GM06990 (cell line): ENCODE data around the gene SLK.

Experiments used
- DNase-seq: peaks from one replicate; pipeline ENCODE4 v3.0.0-alpha.2; 2011; ENCODE audit not compliant: insufficient read length; ENCODE audit errors: extremely low read depth
- H3K27me3 ChIP-seq: replicated peaks from 2 replicates; pipeline ENCODE4 v1.6.0; 2011; ENCODE audit warnings: low read length; ENCODE audit not compliant: control insufficient read depth, insufficient read depth
- H3K36me3 ChIP-seq: 2 replicates; pipeline ENCODE4 v1.5.1; 2011; ENCODE audit warnings: low read length; ENCODE audit not compliant: control insufficient read depth, insufficient read depth
- H3K4me3 ChIP-seq: replicated peaks from 2 replicates; pipeline ENCODE4 v1.5.1; 2011; ENCODE audit warnings: low read depth, mild to moderate bottlenecking, control low read depth, low read length
- TF ChIP-seq, protein P1 (sequence below): IDR thresholded peaks from 2 replicates; pipeline ENCODE4 v1.5.1; 2011; ENCODE audit warnings: low read length, control low read depth, mild to moderate bottlenecking, inconsistent platforms; ENCODE audit not compliant: insufficient read depth, poor library complexity, severe bottlenecking

The SLK gene

DNA sequence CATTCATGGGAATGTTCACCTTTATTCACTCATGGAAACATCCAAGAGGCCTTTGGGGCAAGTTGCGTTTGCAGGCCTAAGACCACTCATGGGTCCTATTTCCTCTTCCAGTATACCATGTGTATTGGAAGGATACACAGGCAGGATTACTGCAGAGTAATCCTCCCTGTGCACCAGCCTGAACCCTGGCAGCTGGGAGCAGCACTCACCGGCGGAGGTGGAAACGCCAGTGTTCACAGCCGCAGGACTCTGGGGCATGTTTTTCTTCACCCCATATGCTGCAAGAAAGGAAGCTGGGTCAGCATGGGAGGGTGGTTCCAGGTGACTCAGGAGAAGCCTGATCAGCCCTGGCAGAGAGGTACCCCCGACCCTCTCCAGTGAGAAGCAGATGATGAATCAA lies 94.3 kb downstream of the SLK start:
- Histone ChIP-seq H3K36me3 (no peaks in the 10 kb centered on the region), H3K27me3 (no peaks in the 10 kb centered on the region; the same call in none of the 2 replicates), H3K4me3 (no peak overlapping the region)
- no peak for DNase-seq
- TF ChIP-seq, protein P1, sequence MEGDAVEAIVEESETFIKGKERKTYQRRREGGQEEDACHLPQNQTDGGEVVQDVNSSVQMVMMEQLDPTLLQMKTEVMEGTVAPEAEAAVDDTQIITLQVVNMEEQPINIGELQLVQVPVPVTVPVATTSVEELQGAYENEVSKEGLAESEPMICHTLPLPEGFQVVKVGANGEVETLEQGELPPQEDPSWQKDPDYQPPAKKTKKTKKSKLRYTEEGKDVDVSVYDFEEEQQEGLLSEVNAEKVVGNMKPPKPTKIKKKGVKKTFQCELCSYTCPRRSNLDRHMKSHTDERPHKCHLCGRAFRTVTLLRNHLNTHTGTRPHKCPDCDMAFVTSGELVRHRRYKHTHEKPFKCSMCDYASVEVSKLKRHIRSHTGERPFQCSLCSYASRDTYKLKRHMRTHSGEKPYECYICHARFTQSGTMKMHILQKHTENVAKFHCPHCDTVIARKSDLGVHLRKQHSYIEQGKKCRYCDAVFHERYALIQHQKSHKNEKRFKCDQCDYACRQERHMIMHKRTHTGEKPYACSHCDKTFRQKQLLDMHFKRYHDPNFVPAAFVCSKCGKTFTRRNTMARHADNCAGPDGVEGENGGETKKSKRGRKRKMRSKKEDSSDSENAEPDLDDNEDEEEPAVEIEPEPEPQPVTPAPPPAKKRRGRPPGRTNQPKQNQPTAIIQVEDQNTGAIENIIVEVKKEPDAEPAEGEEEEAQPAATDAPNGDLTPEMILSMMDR: no peak

DNA sequence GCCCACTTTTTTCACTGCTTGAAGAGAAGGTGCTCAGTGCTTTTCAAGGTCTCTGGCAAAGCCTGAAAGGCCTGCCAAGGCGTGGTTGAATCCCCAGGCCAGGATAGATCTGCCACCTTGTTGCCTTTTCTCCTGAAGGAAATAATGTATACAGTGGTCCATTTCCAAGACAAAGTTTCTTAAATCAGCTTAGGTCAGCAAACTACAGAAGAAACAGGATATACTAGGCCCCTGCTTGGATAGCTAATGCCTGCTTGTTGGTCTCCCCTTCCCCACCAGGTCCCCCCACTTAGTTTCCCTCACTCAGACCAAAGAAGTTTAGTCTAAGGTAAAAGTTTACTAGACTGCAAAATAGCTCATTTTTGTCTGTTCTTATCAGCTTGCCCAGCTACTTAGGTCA lies 98.8 kb downstream of the SLK start:
- no peak overlapping the region for H3K4me3 ChIP-seq
- TF ChIP-seq, protein P1: no peak
- H3K36me3 ChIP-seq: no peaks in the 10 kb centered on the region
- no peak for DNase-seq
- H3K27me3 ChIP-seq: no peaks in the 10 kb centered on the region; the same call in none of the 2 replicates

DNA sequence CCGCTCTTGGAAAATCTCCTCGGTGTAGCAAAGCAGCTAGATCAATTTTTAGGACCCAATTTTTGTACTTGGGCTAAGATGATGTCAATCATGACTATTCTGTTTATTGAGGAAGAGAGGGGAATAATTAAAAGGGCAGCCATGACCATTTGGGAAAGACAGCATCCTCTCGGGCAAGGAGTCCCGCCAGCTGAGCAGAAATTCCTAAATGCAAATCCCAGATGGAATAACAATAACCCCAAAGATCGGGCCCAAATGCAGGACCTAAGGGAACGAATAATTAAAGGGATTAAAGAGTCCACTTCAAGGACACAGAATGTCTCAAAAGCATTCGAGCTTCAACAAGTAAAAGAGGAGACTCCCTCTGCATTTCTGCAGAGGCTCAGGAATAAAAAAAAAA lies 100.0 kb downstream of the SLK start:
- no peak for DNase-seq
- Histone ChIP-seq H3K27me3 (no peaks in the 10 kb centered on the region; the same call in none of the 2 replicates), H3K36me3 (no peaks in the 10 kb centered on the region), H3K4me3 (no peak overlapping the region)
- TF ChIP-seq, protein P1: no peak

DNA sequence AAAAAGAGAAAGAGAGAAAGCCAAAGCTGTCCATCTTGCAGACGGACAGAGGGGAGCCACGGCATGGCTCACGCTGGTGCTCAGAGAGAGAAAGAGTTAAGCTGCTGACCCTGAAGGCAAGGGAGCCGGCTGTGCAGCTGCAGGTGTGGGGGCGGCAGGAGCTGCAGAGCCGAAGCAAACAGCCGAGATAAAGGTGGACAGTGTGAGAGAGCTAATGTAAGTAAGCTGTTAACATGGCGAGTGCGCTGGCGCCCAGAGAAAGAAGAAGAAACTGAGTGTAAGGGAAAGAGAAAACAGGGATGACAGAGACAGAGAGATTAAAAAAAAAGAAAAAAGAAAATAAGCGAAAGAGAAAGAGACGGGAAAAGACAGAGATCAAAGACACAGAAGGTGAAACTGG lies 100.6 kb downstream of the SLK start:
- DNase-seq: no peak
- TF ChIP-seq, protein P1: no peak
- H3K27me3 ChIP-seq: no peaks in the 10 kb centered on the region; the same call in none of the 2 replicates
- no peak overlapping the region for H3K4me3 ChIP-seq
- H3K36me3 ChIP-seq: no peaks in the 10 kb centered on the region

DNA sequence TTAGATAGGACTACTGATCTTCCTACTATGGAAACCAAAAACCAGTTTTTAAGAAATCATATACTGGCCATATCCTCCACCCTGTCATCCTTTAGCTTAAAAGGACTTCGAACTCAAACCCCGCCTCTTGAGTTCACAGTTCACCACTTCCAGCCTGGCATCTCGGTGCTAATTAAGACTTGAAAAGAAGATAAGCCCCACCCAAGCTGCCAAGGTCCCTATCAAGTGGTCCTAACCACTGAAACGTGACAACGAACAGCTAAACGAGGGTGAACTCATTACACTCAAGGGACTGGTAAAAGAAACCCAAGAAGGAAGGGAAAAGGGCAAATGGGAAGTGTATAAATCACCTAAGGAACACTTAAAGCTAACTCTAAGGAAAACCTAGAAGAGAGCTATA lies 102.7 kb downstream of the SLK start:
- DNase-seq: no peak
- TF ChIP-seq, protein P1: no peak

DNA sequence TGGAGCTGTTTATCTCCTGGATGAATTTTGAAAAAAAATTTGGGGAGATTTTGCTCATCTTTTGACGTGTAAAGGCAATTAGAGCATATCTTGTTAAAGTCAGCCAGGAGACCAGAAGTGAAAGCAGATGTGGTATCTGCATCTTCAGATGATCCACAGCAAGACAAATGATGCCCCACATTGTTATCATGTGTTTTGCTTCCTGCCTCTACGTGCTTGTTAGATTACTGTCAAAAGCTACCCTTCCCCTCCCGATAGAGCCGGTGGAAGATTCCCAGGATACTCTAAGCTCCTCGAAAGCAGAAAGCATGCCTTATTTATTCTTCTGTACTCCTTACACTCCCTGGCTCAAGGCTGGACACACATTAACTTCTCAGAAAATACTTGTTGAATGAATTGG lies 105.8 kb downstream of the SLK start:
- Histone ChIP-seq H3K4me3 (no peak overlapping the region), H3K36me3 (no peaks in the 10 kb centered on the region), H3K27me3 (no peaks in the 10 kb centered on the region; the same call in 1 of the 2 replicates)
- TF ChIP-seq, protein P1: no peak
- no peak for DNase-seq

More for the DNA sequence above, 102.7 kb downstream of the SLK start:
- no peak overlapping the region for H3K4me3 ChIP-seq
- H3K27me3 ChIP-seq: no peaks in the 10 kb centered on the region; the same call in 1 of the 2 replicates
- H3K36me3 ChIP-seq: no peaks in the 10 kb centered on the region
